Measurements from ENCODE around the gene CCSER1.

CCSER1 gene

GRCh38 chr4:90142081-90142480 lies 14.9 kb downstream of the CCSER1 start:
- no peak for DNase-seq (ENCODE audit: low read depth)
- TF ChIP-seq CTCF (IDR thresholded peaks at IDR 0.05; ENCODE audit: control insufficient read depth, insufficient read depth, low read depth, low read length, missing control alignments) = no peak
- no peak overlapping the region for H3K4me3 ChIP-seq (ENCODE audit: control insufficient read depth, low read depth, low read length)

GRCh38 chr4:90145319-90145718 lies 18.1 kb downstream of the CCSER1 start:
- TF ChIP-seq CTCF (IDR thresholded peaks at IDR 0.05; ENCODE audit: control insufficient read depth, insufficient read depth, low read depth, low read length, missing control alignments) = no peak
- no peak overlapping the region for H3K4me3 ChIP-seq (ENCODE audit: control insufficient read depth, low read depth, low read length)
- no peak for DNase-seq (ENCODE audit: low read depth)

GRCh38 chr4:90146306-90146705 lies 19.1 kb downstream of the CCSER1 start:
- H3K4me3 ChIP-seq (ENCODE audit: control insufficient read depth, low read depth, low read length) = no peak overlapping the region
- TF ChIP-seq CTCF (IDR thresholded peaks at IDR 0.05; ENCODE audit: control insufficient read depth, insufficient read depth, low read depth, low read length, missing control alignments) = no peak
- DNase-seq (ENCODE audit: low read depth) = no peak

GRCh38 chr4:90148574-90149148 lies 21.5 kb downstream of the CCSER1 start:
- H3K4me3 ChIP-seq (ENCODE audit: control insufficient read depth, low read depth, low read length) = no peak overlapping the region
- DNase-seq (ENCODE audit: low read depth) = no peak
- TF ChIP-seq CTCF (IDR thresholded peaks at IDR 0.05; ENCODE audit: control insufficient read depth, insufficient read depth, low read depth, low read length, missing control alignments) = no peak

GRCh38 chr4:90152024-90152423 lies 24.8 kb downstream of the CCSER1 start:
- TF ChIP-seq CTCF (IDR thresholded peaks at IDR 0.05; ENCODE audit: control insufficient read depth, insufficient read depth, low read depth, low read length, missing control alignments) = no peak
- H3K4me3 ChIP-seq (ENCODE audit: control insufficient read depth, low read depth, low read length) = no peak overlapping the region
- no peak for DNase-seq (ENCODE audit: low read depth)

- TF ChIP-seq CTCF (IDR thresholded peaks at IDR 0.05; ENCODE audit: control insufficient read depth, insufficient read depth, low read depth, low read length, missing control alignments) = no peak
- no peak overlapping the region for H3K4me3 ChIP-seq (ENCODE audit: control insufficient read depth, low read depth, low read length)
- no peak for DNase-seq (ENCODE audit: low read depth)
Observed at GRCh38 chr4:90159193-90159592, 32.0 kb downstream of the CCSER1 start.

- H3K4me3 ChIP-seq (ENCODE audit: control insufficient read depth, low read depth, low read length) = no peak overlapping the region
- TF ChIP-seq CTCF (IDR thresholded peaks at IDR 0.05; ENCODE audit: control insufficient read depth, insufficient read depth, low read depth, low read length, missing control alignments) = no peak
- no peak for DNase-seq (ENCODE audit: low read depth)
Observed at GRCh38 chr4:90160044-90160443, 32.9 kb downstream of the CCSER1 start.
